Ammon's horn (tissue), 1 donor: ENCODE measurements around the gene DDX1.
A peak's percentile ranks its signal among the peaks of the same experiment; 100 is the strongest.
"Not testable (repeated sequence)": the region's sequence is repeated elsewhere in the genome, so short reads cannot be mapped to it uniquely, and the experiment has no call there.

Experiments
- DNase-seq: peaks from one replicate; pipeline ENCODE4 v3.0.0-alpha.2; 2016; ENCODE audit warnings: low spot score

DDX1 gene

GRCh38 chr2:15677141-15677843 lies 85.6 kb downstream of the DDX1 start:
- DNase-seq, result peak; percentile 16

DNA sequence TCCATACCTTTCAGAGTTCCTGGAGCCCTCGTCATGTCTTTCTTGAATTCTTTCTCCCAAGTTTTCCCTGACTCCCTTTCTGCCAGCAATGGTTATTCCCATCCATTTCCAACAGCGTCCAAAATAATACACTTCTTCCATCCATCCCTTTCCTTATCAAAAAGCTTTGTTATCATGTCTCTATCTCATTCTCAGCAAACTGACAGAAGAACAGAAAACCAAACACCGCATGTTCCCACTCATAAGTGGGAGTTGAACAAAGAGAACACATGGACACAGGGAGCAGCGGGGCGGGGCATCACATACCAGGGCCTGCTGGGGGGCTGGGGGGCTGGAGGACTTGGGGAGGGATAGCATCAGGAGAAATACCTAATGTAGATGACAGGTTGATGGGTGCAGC lies 86.7 kb downstream of the DDX1 start:
- no peak for DNase-seq

DNA sequence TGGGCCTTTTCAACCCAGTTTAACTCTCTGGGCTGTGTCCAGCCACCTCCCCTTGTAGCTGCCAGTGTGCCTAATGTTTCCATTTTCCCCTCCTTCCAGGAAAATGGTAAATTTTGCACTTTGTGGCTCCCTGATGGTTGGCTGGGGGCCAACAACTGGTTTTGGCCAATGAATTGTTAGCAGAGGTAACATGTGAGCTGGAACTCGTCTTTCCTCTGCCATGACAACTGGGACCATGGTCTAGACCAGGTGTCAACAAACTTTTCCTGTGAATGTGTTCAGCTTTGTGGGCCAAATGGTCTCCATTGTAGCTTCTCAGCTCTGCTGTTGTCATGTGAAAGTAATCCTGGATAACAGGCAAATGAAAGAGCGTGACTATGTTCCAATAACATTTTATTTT lies 87.2 kb downstream of the DDX1 start:
- no peak for DNase-seq

DNA sequence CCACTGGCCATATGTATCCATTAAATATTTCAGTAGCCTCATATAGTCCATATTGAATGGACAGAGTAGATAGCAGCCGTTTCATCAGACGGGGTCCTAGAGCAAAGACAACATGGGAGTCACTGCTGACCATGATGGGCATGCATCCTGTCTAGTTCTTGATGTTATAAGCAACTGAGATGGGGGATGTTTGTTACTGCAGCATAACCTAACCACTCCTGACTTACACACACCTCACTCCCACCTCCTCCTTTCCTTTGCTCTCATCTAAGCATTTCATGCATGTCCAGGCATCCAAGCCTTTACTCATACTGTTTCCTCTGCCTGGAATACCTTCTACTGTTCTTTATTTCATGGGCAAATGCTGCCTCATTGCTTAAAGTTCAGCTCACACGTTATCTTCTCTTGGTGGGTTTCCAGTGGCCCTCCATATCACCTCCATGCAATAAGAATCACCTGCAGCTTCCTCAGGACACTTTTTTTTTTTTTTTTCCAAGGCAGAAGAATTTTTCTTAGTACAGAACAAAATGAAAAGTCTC lies 87.8 kb downstream of the DDX1 start:
- no peak for DNase-seq

DNA sequence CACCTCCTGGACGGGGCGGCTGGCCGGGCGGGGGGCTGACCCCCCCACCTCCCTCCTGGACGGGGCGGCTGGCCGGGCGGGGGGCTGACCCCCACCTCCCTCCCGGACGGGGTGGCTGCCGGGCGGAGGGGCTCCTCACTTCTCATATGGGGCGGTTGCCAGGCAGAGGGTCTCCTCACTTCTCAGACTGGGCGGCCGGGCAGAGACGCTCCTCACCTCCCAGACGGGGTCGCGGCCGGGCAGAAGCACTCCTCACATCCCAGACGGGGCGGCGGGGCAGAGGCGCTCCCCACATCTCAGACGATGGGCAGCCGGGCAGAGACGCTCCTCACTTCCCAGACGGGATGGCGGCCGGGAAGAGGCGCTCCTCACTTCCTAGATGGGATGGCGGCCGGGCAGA lies 88.5 kb downstream of the DDX1 start:
- not testable (repeated sequence) for DNase-seq
